Heart left ventricle (tissue), 16 donors: Measurements from ENCODE around the gene RELL1. TPM values are rescaled to one million over a fixed set of nuclear protein-coding genes. Genes with fewer than 3 reads are reported as not detected.

ENCODE experiments used
- ATAC-seq, 4 donors: fragments of 200-7000 bp; cut with Tn5 transposase; one replicate each; pipeline ENCODE4 v1.9.1; 2020 to 2022; ENCODE audit warnings: moderate library complexity in 4 of 4, mild to moderate bottlenecking in 3 of 4, moderate number of reproducible peaks in 1 of 4
- DNase-seq, 5 donors: peaks; one replicate each; pipeline ENCODE4 v3.0.0-alpha.2; 2020
- H3K27ac ChIP-seq, 12 donors: fragments of 200-600 bp; sonication (generic) in 4 of 12; one replicate each; pipeline versions ENCODE4 v1.5.0 to v1.8.0; 2016 to 2022; ENCODE audit warnings: mild to moderate bottlenecking in 2 of 12
- H3K27me3 ChIP-seq, 9 donors: fragments of 200-600 bp; sonication (generic) in 2 of 9; one replicate each; pipeline versions ENCODE4 v1.5.1 to v1.8.0; 2016 to 2022; ENCODE audit warnings: mild to moderate bottlenecking in 3 of 9
- H3K36me3 ChIP-seq, 9 donors: fragments of 200-600 bp; sonication (generic) in 2 of 9; one replicate each; pipeline versions ENCODE4 v1.5.0 to v1.8.0; 2018 to 2022; ENCODE audit warnings: mild to moderate bottlenecking in 2 of 9
- H3K4me1 ChIP-seq, 12 donors: fragments of 200-600 bp; sonication (generic) in 4 of 12; one replicate each; pipeline versions ENCODE4 v1.5.0 to v1.8.0; 2016 to 2022; ENCODE audit warnings: mild to moderate bottlenecking in 3 of 12
- H3K4me3 ChIP-seq, 12 donors: fragments of 200-600 bp; sonication (generic) in 4 of 12; one replicate each; pipeline versions ENCODE4 v1.5.0 to v1.8.0; 2017 to 2022; ENCODE audit warnings: mild to moderate bottlenecking in 9 of 12, moderate library complexity in 4 of 12
- H3K9me3 ChIP-seq, 12 donors: fragments of 200-600 bp; sonication (generic) in 4 of 12; one replicate each; pipeline versions ENCODE4 v1.5.0 to v1.8.0; 2016 to 2022; ENCODE audit warnings: mild to moderate bottlenecking in 1 of 12
- POLR2A ChIP-seq, 2 donors: fragments of 450-650 bp; IDR thresholded peaks; one replicate each; pipeline ENCODE4 v1.6.1; 2017; ENCODE audit warnings: antibody characterized with exemption in 2 of 2, mild to moderate bottlenecking in 2 of 2, moderate library complexity in 2 of 2
- WGBS, 4 donors: extraction: QIAGEN DNeasy Blood & Tissue Kit in 2 of 4; methylation state at CpG; one replicate each; pipeline versions ENCODE4 v1.1.5 to v1.1.7; 2013 to 2018; 5-methylcytosine and 5-hydroxymethylcytosine counted together
- intact Hi-C, 10 donors: fragments of 100-400 bp; cut with DNase I; formaldehyde crosslinking; loops; one replicate each; pipeline versions ENCODE4 v1.11.1 to v1.14.2; 2022
- polyA plus RNA-seq, 2 donors: library from polyadenylated mRNA; stranded (reverse); fragments of 200-250 nt; gene quantifications; one replicate each; pipeline ENCODE4 v1.2.3, GENCODE V29; 2013
- total RNA-seq, 9 donors: library from RNA; depleted of rRNA in 2 of 9; stranded (reverse); fragments of >200 nt in 2 of 9; fragmentation: NEBNext Ultra II Directional in 3 of 9; extraction: Animal tissue kit (Norgen Biotek cat#: 25700) in 3 of 9; gene quantifications; one replicate each; pipeline versions ENCODE4 v1.1.0 to v1.2.4, GENCODE V29; 2016 to 2023
- TF ChIP-seq, protein P1 (sequence below), 12 donors: fragments of 200-600 bp; sonication (generic) in 4 of 12; IDR thresholded peaks; one replicate each; pipeline versions ENCODE4 v1.5.0 to v1.8.0; 2018 to 2022; ENCODE audit warnings: antibody characterized with exemption in 12 of 12, mild to moderate bottlenecking in 5 of 12
- donor health status: ischemic (EF 13 %, LVEDD 7.1; RV severe dilation, severe dysfunction).
- donor health status: healthy with polysubstance abuse.
- donor health status: DM: no; HTN: yes; CAD: no.
- donor health status: DM: no; HTN: no; CAD: no.
- donor health status: ischemic (EF 25% LVEDD 6.9; RV normal size, moderate dysfunction).
- donor health status: ischemic (EF 25% LVEDD 5.7; RV mildly dilated, moderate dysfunction).
- donor health status: healthy.
- donor health status: DM: yes; HTN: yes; CAD: no.
- donor health status: ischemic (EF 35%, LVEDD 5.7; RV mildly dilated, moderate dysfunction).
- donor health status: nonischemic (EF 11% LVEDD 7.7; RV severe dilation, severe dysfunction).
- donor health status: DM: yes; HTN: yes; CAD: no.
- donor health status: PGD.
- donor health status: ischemic (EF 29% LVEDD 5.4; RV normal size, mild dysfunction).
- donor health status: nonischemic (EF 23%, LVEDD 6.1; RV moderate dilation, normal function).

The RELL1 gene
- total and polyA plus RNA-seq, 11 donors, result 2.0 to 40.2 (median 25.2) TPM

- no peaks in the 10 kb centered on the region for H3K9me3 ChIP-seq
- no peaks in the 10 kb centered on the region for H3K36me3 ChIP-seq
- no peaks in the 10 kb centered on the region for H3K27me3 ChIP-seq
- ATAC-seq (no peak), DNase-seq (no peak)
- intact Hi-C loops, result loop anchor here in 5 of 10 donors (2.0 to 10.0 kb wide), 6 partner anchors 21 to 991 kb away; partner anchors contain the start of gene TBC1D1 (in 1 of the 5)
- peaks cover 0 to 54% (median 24%) of the 10 kb centered on the region in 12 donors for H3K4me1 ChIP-seq
- 96 to 98% (median 97%) methylated on average over 2 of the region's 2 CpGs for WGBS, 4 donors
- H3K27ac ChIP-seq, result peak overlapping the region in 2 of 12 donors; percentile 98
- TF ChIP-seq POLR2A (IDR thresholded peaks at IDR 0.05), result no peak
- TF ChIP-seq, protein P1, sequence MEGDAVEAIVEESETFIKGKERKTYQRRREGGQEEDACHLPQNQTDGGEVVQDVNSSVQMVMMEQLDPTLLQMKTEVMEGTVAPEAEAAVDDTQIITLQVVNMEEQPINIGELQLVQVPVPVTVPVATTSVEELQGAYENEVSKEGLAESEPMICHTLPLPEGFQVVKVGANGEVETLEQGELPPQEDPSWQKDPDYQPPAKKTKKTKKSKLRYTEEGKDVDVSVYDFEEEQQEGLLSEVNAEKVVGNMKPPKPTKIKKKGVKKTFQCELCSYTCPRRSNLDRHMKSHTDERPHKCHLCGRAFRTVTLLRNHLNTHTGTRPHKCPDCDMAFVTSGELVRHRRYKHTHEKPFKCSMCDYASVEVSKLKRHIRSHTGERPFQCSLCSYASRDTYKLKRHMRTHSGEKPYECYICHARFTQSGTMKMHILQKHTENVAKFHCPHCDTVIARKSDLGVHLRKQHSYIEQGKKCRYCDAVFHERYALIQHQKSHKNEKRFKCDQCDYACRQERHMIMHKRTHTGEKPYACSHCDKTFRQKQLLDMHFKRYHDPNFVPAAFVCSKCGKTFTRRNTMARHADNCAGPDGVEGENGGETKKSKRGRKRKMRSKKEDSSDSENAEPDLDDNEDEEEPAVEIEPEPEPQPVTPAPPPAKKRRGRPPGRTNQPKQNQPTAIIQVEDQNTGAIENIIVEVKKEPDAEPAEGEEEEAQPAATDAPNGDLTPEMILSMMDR (IDR thresholded peaks at IDR 0.05), result no peak
- H3K4me3 ChIP-seq, result peak overlapping the region in 2 of 12 donors; percentile 94 to 99
Measured at GRCh38 chr4:37684154-37684553, 2.0 kb downstream of the RELL1 start.

- H3K27ac ChIP-seq, result peak overlapping the region in 4 of 12 donors; percentile 3 to 38 (median 14)
- TF ChIP-seq, protein P1 (IDR thresholded peaks at IDR 0.05), result peak in 2 of 12 donors; percentile 13 to 27
- no peak for TF ChIP-seq POLR2A (IDR thresholded peaks at IDR 0.05)
- WGBS, 4 donors, result 53 to 70% (median 58%) methylated on average over 7 of the region's 7 CpGs
Measured at GRCh38 chr4:37682701-37683401, 3.3 kb downstream of the RELL1 start.

GRCh38 chr4:37680089-37680488 lies 6.1 kb downstream of the RELL1 start:
- Histone ChIP-seq H3K9me3 (no peaks in the 10 kb centered on the region), H3K4me3 (no peak overlapping the region), H3K27me3 (no peaks in the 10 kb centered on the region), H3K4me1 (peaks cover 0 to 72% (median 45%) of the 10 kb centered on the region in 12 donors), H3K36me3 (no peaks in the 10 kb centered on the region), H3K27ac (no peak overlapping the region)
- DNase-seq (no peak), ATAC-seq (no peak)
- WGBS, 4 donors, result 93 to 99% (median 98%) methylated on average over 1 of the region's 1 CpG
- intact Hi-C loops, result loop anchor here in 4 of 10 donors (10.0 kb wide), 5 partner anchors 75 to 995 kb away; partner anchors contain the start of gene TBC1D1 (in 1 of the 4)
- TF ChIP-seq, protein P1 (IDR thresholded peaks at IDR 0.05), result no peak
- no peak for TF ChIP-seq POLR2A (IDR thresholded peaks at IDR 0.05)

More at GRCh38 chr4:37682701-37683401, 3.3 kb downstream of the RELL1 start:
- ATAC-seq (no peak), DNase-seq (no peak)
- H3K4me1 ChIP-seq, result peaks cover 0 to 60% (median 34%) of the 10 kb centered on the region in 12 donors
- peak overlapping the region in 1 of 12 donors; percentile 0 for H3K4me3 ChIP-seq
- intact Hi-C loops, result loop anchor here in 4 of 10 donors (10.0 kb wide), 5 partner anchors 78 to 992 kb away; partner anchors contain the start of gene TBC1D1 (in 1 of the 4)
- H3K36me3 ChIP-seq, result no peaks in the 10 kb centered on the region
- no peaks in the 10 kb centered on the region for H3K9me3 ChIP-seq
- H3K27me3 ChIP-seq, result no peaks in the 10 kb centered on the region

DNA sequence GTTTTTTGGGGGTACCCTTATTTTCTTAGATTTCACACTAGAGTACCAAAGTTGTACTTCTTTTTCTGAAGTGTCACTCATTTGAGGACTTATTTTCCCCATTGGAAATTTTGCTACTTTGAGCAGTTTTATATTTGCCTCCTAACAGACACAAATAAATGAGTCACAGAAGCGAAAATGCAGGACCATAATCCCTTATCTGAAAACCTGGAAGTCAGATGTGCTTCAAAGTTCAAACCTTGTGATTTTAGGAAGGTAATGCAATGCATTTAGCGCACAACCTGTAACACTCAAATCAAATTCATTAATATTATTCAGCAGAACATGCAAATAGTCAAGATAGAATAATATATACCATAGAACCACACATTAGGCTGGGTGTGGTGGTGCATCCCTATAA lies 6.9 kb downstream of the RELL1 start:
- H3K27me3 ChIP-seq, result no peaks in the 10 kb centered on the region
- ATAC-seq (no peak), DNase-seq (no peak)
- no peaks in the 10 kb centered on the region for H3K36me3 ChIP-seq
- 93 to 97% (median 96%) methylated on average over 2 of the region's 2 CpGs for WGBS, 4 donors
- no peak overlapping the region for H3K4me3 ChIP-seq
- intact Hi-C loops, result no loop called here
- no peak for TF ChIP-seq POLR2A (IDR thresholded peaks at IDR 0.05)
- TF ChIP-seq, protein P1 (IDR thresholded peaks at IDR 0.05), result no peak
- peaks cover 0 to 72% (median 41%) of the 10 kb centered on the region in 12 donors for H3K4me1 ChIP-seq
- peak overlapping the region in 1 of 12 donors; percentile 23 for H3K27ac ChIP-seq
- H3K9me3 ChIP-seq, result no peaks in the 10 kb centered on the region
